8988T (cell line): ENCODE data around the gene CRACR2A.

ENCODE experiments used
- DNase-seq: peaks from one replicate; pipeline ENCODE4 v3.0.0; 2011

CRACR2A gene

GRCh38 chr12:3752096-3752709 lies 706 bp downstream of the CRACR2A start:
- DNase-seq, result no peak

- DNase-seq, result no peak
These were observed 1.5 kb downstream of the CRACR2A start for GRCh38 chr12:3751151-3752095.

- no peak for DNase-seq
These were observed 2.3 kb downstream of the CRACR2A start for GRCh38 chr12:3750616-3751015.

GRCh38 chr12:3748620-3749019 lies 4.3 kb downstream of the CRACR2A start:
- no peak for DNase-seq

GRCh38 chr12:3747976-3748619 lies 4.8 kb downstream of the CRACR2A start:
- no peak for DNase-seq

GRCh38 chr12:3747543-3747942 lies 5.4 kb downstream of the CRACR2A start:
- DNase-seq, result no peak

GRCh38 chr12:3746758-3747157 lies 6.2 kb downstream of the CRACR2A start:
- DNase-seq, result no peak

GRCh38 chr12:3745152-3745551 lies 7.8 kb downstream of the CRACR2A start:
- DNase-seq, result no peak

- no peak for DNase-seq
These were observed 8.5 kb downstream of the CRACR2A start for GRCh38 chr12:3744229-3744901.

GRCh38 chr12:3743803-3744202 lies 9.1 kb downstream of the CRACR2A start:
- no peak for DNase-seq

- no peak for DNase-seq
These were observed 10.8 kb downstream of the CRACR2A start for GRCh38 chr12:3741882-3742672.

GRCh38 chr12:3740480-3741231 lies 12.3 kb downstream of the CRACR2A start:
- no peak for DNase-seq

- DNase-seq, result no peak
These were observed 17.5 kb downstream of the CRACR2A start for GRCh38 chr12:3735432-3735831.

- DNase-seq, result no peak
These were observed 20.0 kb downstream of the CRACR2A start for GRCh38 chr12:3732901-3733300.

GRCh38 chr12:3730111-3730510 lies 22.8 kb downstream of the CRACR2A start:
- DNase-seq, result no peak

- DNase-seq, result no peak
These were observed 24.2 kb downstream of the CRACR2A start for GRCh38 chr12:3728686-3729085.

- no peak for DNase-seq
These were observed 24.9 kb downstream of the CRACR2A start for GRCh38 chr12:3727877-3728632.

- DNase-seq, result no peak
These were observed 25.6 kb downstream of the CRACR2A start for GRCh38 chr12:3727354-3727753.

- DNase-seq, result no peak
These were observed 26.5 kb downstream of the CRACR2A start for GRCh38 chr12:3726456-3726855.

- no peak for DNase-seq
These were observed 27.4 kb downstream of the CRACR2A start for GRCh38 chr12:3725388-3726115.
